ENCODE results near the gene GUCY1A2. TPM values are rescaled to one million over a fixed set of nuclear protein-coding genes. Genes with fewer than 3 reads are reported as not detected.

GUCY1A2 gene
- polyA plus RNA-seq, 6 donors from 2014 or later, result not detected

GRCh38 chr11:106670069-106670468 is 348.2 kb downstream of the GUCY1A2 start:
- no peak overlapping the region for H3K27ac Mint-ChIP-seq
- no peak overlapping the region for H3K4me3 Mint-ChIP-seq
- no peaks in the 10 kb centered on the region for H3K4me1 Mint-ChIP-seq
- ATAC-seq (ENCODE audit: low read depth in 2 of 2), result no peak
- no peaks in the 10 kb centered on the region for H3K27me3 Mint-ChIP-seq
- H3K9me3 Mint-ChIP-seq, result peaks cover 0 to 10% (median 2%) of the 10 kb centered on the region in 7 donors
- H3K36me3 Mint-ChIP-seq, result no peaks in the 10 kb centered on the region
- DNase-seq, result no peak

- H3K9me3 Mint-ChIP-seq, result peaks cover 0 to 14% (median 2%) of the 10 kb centered on the region in 7 donors
- DNase-seq (no peak), ATAC-seq (ENCODE audit: low read depth in 2 of 2) (no peak)
- no peak overlapping the region for H3K4me3 Mint-ChIP-seq
- no peaks in the 10 kb centered on the region for H3K4me1 Mint-ChIP-seq
- no peaks in the 10 kb centered on the region for H3K27me3 Mint-ChIP-seq
- H3K36me3 Mint-ChIP-seq, result no peaks in the 10 kb centered on the region
- H3K27ac Mint-ChIP-seq, result no peak overlapping the region
These were observed 350.1 kb downstream of the GUCY1A2 start for GRCh38 chr11:106668147-106668546.

GRCh38 chr11:106656646-106657045 is 361.6 kb downstream of the GUCY1A2 start:
- Mint-ChIP-seq H3K4me3 (no peak overlapping the region), H3K4me1 (no peaks in the 10 kb centered on the region), H3K9me3 (peaks cover 0 to 3% (median 1%) of the 10 kb centered on the region in 7 donors), H3K27me3 (no peaks in the 10 kb centered on the region), H3K36me3 (no peaks in the 10 kb centered on the region), H3K27ac (no peak overlapping the region)
- ATAC-seq (ENCODE audit: low read depth in 2 of 2) (no peak), DNase-seq (no peak)

- no peaks in the 10 kb centered on the region for H3K4me1 Mint-ChIP-seq
- no peak for ATAC-seq (ENCODE audit: low read depth in 2 of 2)
- no peak overlapping the region for H3K4me3 Mint-ChIP-seq
- H3K27ac Mint-ChIP-seq, result no peak overlapping the region
- H3K9me3 Mint-ChIP-seq, result peaks cover 7 to 18% (median 10%) of the 10 kb centered on the region in 7 donors
- no peak for DNase-seq
- H3K36me3 Mint-ChIP-seq, result peaks cover 0 to 8% of the 10 kb centered on the region in 2 donors
- H3K27me3 Mint-ChIP-seq, result no peaks in the 10 kb centered on the region
These were observed 373.5 kb downstream of the GUCY1A2 start for GRCh38 chr11:106644824-106645223.

GRCh38 chr11:106642331-106642730 is 375.9 kb downstream of the GUCY1A2 start:
- ATAC-seq (ENCODE audit: low read depth in 2 of 2) (no peak), DNase-seq (no peak)
- Mint-ChIP-seq H3K4me1 (no peaks in the 10 kb centered on the region), H3K9me3 (peaks cover 5 to 20% (median 7%) of the 10 kb centered on the region in 7 donors), H3K36me3 (peaks cover 0 to 9% of the 10 kb centered on the region in 2 donors), H3K27me3 (no peaks in the 10 kb centered on the region), H3K27ac (no peak overlapping the region), H3K4me3 (no peak overlapping the region)

- ATAC-seq (ENCODE audit: low read depth in 2 of 2) (no peak), DNase-seq (no peak)
- Mint-ChIP-seq H3K4me3 (no peak overlapping the region), H3K4me1 (no peaks in the 10 kb centered on the region), H3K36me3 (no peaks in the 10 kb centered on the region), H3K27me3 (no peaks in the 10 kb centered on the region), H3K27ac (no peak overlapping the region), H3K9me3 (peaks cover 0 to 8% (median 4%) of the 10 kb centered on the region in 7 donors)
These were observed 386.0 kb downstream of the GUCY1A2 start for GRCh38 chr11:106632283-106632682.

GRCh38 chr11:106627694-106628093 is 390.6 kb downstream of the GUCY1A2 start:
- H3K9me3 Mint-ChIP-seq, result peaks cover 0 to 11% (median 4%) of the 10 kb centered on the region in 7 donors
- no peak overlapping the region for H3K4me3 Mint-ChIP-seq
- H3K27me3 Mint-ChIP-seq, result no peaks in the 10 kb centered on the region
- no peaks in the 10 kb centered on the region for H3K4me1 Mint-ChIP-seq
- DNase-seq (no peak), ATAC-seq (ENCODE audit: low read depth in 2 of 2) (no peak)
- no peaks in the 10 kb centered on the region for H3K36me3 Mint-ChIP-seq
- no peak overlapping the region for H3K27ac Mint-ChIP-seq

GRCh38 chr11:106625566-106625965 is 392.7 kb downstream of the GUCY1A2 start:
- Mint-ChIP-seq H3K36me3 (no peaks in the 10 kb centered on the region), H3K9me3 (peaks cover 0 to 10% (median 5%) of the 10 kb centered on the region in 7 donors), H3K27ac (no peak overlapping the region), H3K4me1 (no peaks in the 10 kb centered on the region), H3K27me3 (no peaks in the 10 kb centered on the region), H3K4me3 (no peak overlapping the region)
- ATAC-seq (ENCODE audit: low read depth in 2 of 2), result no peak
- no peak for DNase-seq

- Mint-ChIP-seq H3K4me1 (no peaks in the 10 kb centered on the region), H3K27me3 (no peaks in the 10 kb centered on the region), H3K4me3 (no peak overlapping the region), H3K9me3 (peaks cover 0 to 10% (median 5%) of the 10 kb centered on the region in 7 donors), H3K36me3 (no peaks in the 10 kb centered on the region), H3K27ac (no peak overlapping the region)
- no peak for ATAC-seq (ENCODE audit: low read depth in 2 of 2)
- DNase-seq, result no peak
These were observed 393.9 kb downstream of the GUCY1A2 start for GRCh38 chr11:106624377-106624776.

Data from naive B cell (primary cell).